Lower leg skin (tissue), 4 donors: ENCODE data around the gene WDR3. TPM values are rescaled to one million over a fixed set of nuclear protein-coding genes. Genes with fewer than 3 reads are reported as not detected.
"Not testable (repeated sequence)": the region's sequence is repeated elsewhere in the genome, so short reads cannot be mapped to it uniquely, and the experiment has no call there.

Source experiments
- DNase-seq, 2 donors: peaks; one replicate each; pipeline ENCODE4 v3.0.0-alpha.2; 2019; ENCODE audit warnings: low spot score in 2 of 2
- H3K4me3 ChIP-seq: fragments of 200-600 bp; sonication (generic); 2 replicates; pipeline ENCODE4 v1.5.1; 2017; ENCODE audit warnings: mild to moderate bottlenecking, low read depth; ENCODE audit not compliant: poor library complexity, severe bottlenecking
- CTCF ChIP-seq, 3 donors: fragments of 450-650 bp; IDR thresholded peaks; one replicate each; pipeline ENCODE4 v1.5.1; 2016; ENCODE audit warnings: antibody characterized with exemption in 3 of 3, mild to moderate bottlenecking in 3 of 3, moderate library complexity in 2 of 3
- POLR2A ChIP-seq, 2 donors: fragments of 450-650 bp; IDR thresholded peaks; one replicate each; pipeline ENCODE4 v1.6.1; 2016 to 2017; ENCODE audit warnings: antibody characterized with exemption in 2 of 2, mild to moderate bottlenecking in 1 of 2, moderate library complexity in 1 of 2
- WGBS, 2 donors: methylation state at CpG; one replicate each; pipeline ENCODE4 v1.1.5; 2018; 5-methylcytosine and 5-hydroxymethylcytosine counted together
- intact Hi-C: fragments of 100-400 bp; cut with DNase I; formaldehyde crosslinking; loops from one replicate; pipeline ENCODE4 v1.15.0; 2023; ENCODE audit warnings: low total_unique reads
- total RNA-seq, 4 donors: library from RNA; depleted of rRNA; stranded (reverse); fragments of >200 nt; gene quantifications; one replicate each; pipeline ENCODE4 v1.1.0, GENCODE V29; 2016

Gene WDR3
- total RNA-seq, 4 donors from 2014 or later = 10.2 to 35.5 (median 17.9) TPM

- TF ChIP-seq POLR2A (IDR thresholded peaks at IDR 0.05) (no peak), CTCF (IDR thresholded peaks at IDR 0.05) (no peak)
- no peak for DNase-seq
- H3K4me3 ChIP-seq = no peak overlapping the region
- intact Hi-C loops = no loop called here
- 92 to 93% methylated on average over 2 of the region's 2 CpGs for WGBS, 2 donors
These were observed 24.5 kb upstream of the WDR3 start for GRCh38 chr1:117905019-117905418.

- no peak for DNase-seq
- intact Hi-C loops = no loop called here
These were observed 18.5 kb upstream of the WDR3 start for GRCh38 chr1:117911051-117911450.

GRCh38 chr1:117919376-117919775 lies 10.2 kb upstream of the WDR3 start:
- intact Hi-C loops = no loop called here
- TF ChIP-seq CTCF (IDR thresholded peaks at IDR 0.05) (no peak), POLR2A (IDR thresholded peaks at IDR 0.05) (no peak)
- H3K4me3 ChIP-seq = no peak overlapping the region
- DNase-seq = no peak

More at GRCh38 chr1:117911051-117911450, 18.5 kb upstream of the WDR3 start:
- no peak for TF ChIP-seq CTCF (IDR thresholded peaks at IDR 0.05)
- no peak for TF ChIP-seq POLR2A (IDR thresholded peaks at IDR 0.05)
- H3K4me3 ChIP-seq = no peak overlapping the region

GRCh38 chr1:117921991-117922390 lies 7.5 kb upstream of the WDR3 start:
- no peak for DNase-seq
- intact Hi-C loops = no loop called here
- TF ChIP-seq CTCF (IDR thresholded peaks at IDR 0.05) (no peak), POLR2A (IDR thresholded peaks at IDR 0.05) (no peak)
- no peak overlapping the region for H3K4me3 ChIP-seq
- 96 to 97% methylated on average over 2 of the region's 2 CpGs for WGBS, 2 donors

- intact Hi-C loops, H3K4me3 ChIP-seq, DNase-seq: not testable (repeated sequence)
- WGBS, 2 donors = 77 to 79% methylated on average over 5 to 7 of the region's 7 CpGs
These were observed 6.8 kb upstream of the WDR3 start for GRCh38 chr1:117922717-117923116.

GRCh38 chr1:117925981-117926380 lies 3.6 kb upstream of the WDR3 start:
- TF ChIP-seq POLR2A (IDR thresholded peaks at IDR 0.05) = no peak
- TF ChIP-seq CTCF (IDR thresholded peaks at IDR 0.05) = no peak
- no peak for DNase-seq
- no peak overlapping the region for H3K4me3 ChIP-seq
- WGBS, 2 donors = 83 to 88% methylated on average over 3 of the region's 3 CpGs
- intact Hi-C loops = no loop called here
